ENCODE data around the gene NPTN.
"Not testable (repeated sequence)": the region's sequence is repeated elsewhere in the genome, so short reads cannot be mapped to it uniquely, and the experiment has no call there.

NPTN gene

DNA sequence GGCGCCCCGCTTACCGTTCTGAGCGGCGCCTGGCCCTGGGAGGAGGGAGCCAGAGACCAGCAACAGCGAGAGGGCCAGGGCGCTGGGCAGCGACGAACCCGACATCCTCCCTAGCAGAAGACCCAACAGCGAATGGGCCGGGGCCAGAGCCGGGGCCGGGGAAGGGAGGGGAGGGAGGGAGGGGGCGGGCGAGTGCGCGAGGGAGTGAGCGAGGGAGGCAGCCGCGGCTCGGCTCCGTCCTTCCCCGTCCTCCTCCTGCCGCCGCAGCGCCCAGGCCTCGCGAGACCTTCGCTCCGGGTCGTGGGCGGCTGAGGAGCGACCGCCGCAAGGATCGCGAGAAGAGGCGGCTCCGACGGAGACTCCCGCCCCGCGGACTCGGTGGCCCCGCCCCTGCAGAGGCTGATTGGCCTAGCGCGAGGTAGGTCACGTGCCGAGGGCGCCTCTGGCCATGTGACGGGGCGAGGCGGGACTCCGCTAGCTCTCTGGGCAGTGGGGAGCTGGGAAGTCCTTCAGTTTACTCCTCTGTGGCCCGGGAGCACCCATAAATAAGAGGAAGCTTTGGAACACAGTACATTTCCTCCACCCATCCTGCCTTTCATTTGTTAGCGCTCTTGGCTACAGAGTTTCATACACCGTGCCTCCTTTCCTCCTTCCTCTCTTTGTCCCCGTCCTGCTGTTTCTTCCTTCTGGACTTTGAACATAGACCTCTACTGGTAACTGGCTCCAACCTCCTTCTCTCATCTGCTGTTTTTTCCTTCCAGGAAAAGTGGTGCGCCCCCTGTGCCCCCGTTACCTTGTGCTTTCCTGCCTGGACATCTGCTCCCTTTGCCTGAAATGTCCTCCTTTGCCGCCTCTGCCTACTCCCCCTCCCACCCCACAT lies at the start of gene NPTN:
Gene NPTN (minus strand): TSS at position 279 of the 880 bp plus-strand sequence. CDS start 174 bp downstream, at position 105.
- no peak for FAIRE-seq

DNA sequence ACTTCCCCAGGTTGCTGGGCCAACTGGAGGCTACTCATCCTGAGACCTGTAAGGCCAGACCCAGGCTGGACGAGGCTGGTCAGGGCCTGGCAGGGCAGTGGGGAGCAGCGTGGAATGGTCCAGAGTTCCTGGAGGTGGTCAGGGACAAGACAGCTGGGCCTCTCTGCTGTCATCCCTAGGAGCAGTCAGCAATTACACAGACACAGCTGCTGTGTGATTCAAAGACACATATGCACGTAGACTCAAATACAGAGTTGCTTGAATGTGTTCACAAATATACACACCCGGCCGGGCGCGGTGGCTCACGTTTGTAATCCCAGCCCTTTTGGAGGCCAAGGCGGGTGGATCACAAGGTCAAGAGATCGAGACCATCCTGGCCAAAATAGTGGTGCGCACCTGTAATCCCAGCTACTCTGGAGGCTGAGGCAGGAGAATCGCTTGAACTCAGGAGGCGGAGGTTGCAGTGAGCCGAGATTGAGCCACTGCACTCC lies 49.5 kb upstream of the NPTN start:
- FAIRE-seq = no peak

DNA sequence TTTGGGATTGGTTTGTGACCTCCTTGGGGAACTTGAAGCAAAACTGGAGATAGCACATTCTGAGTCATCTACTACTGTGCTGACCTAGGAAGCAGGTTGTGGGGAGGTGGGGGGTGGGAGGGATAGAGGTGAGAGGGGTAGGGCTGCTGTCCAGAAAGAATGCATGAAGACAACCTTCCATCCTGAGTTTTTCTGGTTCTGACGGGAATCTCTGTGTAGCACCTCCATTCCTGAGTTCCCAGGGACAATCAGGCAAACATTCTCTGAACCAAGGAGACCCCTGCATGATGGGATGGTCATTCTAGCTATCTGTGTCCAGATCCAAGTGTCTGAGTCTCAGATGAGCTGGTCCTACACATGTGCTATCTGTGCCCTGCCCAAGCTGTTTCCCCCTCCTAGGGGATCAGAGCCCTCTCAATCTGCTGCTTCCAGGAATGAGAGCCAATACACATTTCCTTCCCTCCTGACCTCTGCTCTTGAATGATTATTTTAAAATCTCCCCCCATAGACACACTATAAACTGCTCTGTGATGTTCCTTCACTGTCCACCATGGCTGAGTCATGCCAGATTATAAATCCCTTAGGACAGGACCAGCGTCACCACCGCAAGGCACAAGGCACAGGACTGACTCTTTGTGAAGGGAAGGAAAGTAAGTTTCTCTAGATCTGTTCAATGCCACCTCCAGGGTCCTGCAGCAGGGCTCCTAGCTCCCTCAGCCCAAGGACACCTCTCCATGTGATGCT lies 48.8 kb upstream of the NPTN start:
- FAIRE-seq = no peak

DNA sequence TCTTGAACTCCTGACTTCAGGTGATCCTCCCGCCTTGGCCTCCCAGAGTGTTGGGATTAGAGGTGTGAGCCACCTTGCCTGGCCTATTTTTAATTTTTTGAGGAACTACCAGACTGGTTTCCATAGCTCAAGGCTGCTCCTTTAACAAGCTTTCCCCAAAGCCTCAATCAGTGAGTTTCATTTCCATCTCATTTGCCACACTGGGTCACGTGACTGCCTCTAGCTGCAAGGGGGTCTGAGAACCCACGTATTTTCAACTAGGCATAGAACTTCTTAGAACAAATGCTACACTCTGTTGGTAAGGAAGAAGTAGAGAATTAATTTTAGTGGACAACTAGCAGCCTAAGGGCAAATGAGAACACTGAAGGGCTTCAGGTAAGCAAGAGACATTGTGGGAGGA lies 47.9 kb upstream of the NPTN start:
- FAIRE-seq = no peak

DNA sequence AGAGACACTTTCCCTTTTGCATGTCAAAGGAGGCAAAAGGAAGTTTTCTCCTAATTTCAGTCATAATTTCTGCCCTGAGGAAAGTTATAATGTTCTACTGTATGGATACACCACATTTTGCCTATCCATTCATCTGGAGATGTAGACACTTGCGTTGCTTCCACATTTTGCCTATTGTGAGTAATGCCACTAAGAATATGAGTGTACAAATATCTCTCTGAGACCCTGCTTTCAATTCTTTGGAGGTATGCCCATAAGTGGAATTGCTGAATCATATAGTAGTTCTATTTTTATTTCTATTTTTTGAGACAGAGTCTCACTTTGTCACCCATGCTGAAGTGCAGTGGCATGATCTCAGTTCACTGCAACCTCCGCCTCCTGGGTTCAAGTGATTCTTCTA lies 47.4 kb upstream of the NPTN start:
- no peak for FAIRE-seq

DNA sequence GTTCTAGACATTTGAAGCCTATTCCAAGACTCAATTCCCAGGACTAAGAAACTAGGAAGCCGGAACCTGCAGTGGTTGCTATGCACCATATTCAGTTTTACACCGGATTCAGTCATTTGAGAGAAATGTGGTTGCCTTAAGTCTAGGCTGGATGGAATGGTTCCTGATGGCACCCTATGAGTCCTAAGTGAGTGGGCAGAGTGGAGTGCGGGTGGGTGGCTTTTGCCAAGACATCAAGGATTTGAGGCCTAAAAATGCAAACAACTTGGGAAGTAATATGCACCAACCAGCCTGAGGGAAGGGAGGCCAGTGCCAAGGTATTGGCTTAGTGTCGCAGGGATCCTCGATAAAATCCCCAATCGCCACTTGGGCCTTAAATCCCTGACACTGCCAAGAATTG lies 46.8 kb upstream of the NPTN start:
- no peak for FAIRE-seq

DNA sequence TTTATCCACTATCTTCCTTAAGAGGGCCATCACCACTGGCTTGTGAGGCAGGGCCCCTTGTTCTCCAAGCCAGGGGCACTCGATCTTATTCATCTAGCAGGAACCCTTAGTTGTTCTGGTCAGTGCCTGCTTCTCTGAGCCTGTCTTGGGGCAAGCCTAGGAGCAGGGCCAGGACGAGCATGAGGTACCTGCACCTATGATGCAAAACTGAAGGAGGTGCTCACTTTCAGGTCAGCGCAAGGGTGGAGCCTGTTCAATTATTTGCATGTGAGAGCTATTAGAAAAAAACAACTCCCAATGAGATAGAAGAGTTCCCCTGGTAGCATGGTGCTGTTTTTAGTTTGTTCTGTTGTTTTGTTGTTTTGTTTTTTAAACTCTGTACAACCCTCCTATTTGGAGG lies 46.0 kb upstream of the NPTN start:
- no peak for FAIRE-seq

DNA sequence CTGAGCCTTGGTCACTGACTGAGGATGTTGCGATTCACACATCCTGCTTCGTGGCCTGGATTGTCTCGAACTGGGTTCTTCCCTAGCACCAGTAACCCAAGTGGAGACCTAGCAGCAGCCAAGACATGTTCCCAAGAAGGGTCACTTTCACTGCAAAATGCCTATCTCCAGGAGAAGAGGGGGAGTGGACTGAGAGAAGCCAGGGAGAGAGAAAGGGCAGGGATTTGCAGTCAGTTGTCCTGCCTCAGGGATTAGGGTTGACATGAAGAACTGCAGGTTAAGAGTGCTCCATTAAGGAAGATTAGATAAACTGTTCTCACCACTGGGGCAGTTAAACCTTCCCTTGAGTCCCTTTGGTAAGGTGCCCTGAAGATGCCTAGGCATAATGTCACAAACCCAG lies 45.3 kb upstream of the NPTN start:
- no peak for FAIRE-seq

DNA sequence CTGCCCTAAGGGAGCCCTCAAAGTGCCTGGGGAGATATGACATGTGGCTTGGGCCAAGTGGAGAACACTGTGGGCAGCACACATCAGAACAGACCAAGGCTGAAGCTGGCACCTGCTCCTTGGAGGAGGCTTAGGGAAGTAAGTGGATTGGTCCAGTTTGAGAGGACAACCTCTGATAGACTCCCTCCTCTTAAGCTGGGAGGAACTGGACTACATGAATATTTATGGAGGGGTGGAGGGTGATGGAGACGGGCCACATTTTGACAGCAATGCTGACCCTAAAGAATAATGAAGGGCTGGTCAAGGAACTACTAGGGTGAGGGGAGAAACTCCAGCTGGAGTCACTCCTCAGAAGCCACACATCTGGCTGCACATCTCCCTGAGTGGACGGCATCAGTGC lies 44.5 kb upstream of the NPTN start:
- no peak for FAIRE-seq

DNA sequence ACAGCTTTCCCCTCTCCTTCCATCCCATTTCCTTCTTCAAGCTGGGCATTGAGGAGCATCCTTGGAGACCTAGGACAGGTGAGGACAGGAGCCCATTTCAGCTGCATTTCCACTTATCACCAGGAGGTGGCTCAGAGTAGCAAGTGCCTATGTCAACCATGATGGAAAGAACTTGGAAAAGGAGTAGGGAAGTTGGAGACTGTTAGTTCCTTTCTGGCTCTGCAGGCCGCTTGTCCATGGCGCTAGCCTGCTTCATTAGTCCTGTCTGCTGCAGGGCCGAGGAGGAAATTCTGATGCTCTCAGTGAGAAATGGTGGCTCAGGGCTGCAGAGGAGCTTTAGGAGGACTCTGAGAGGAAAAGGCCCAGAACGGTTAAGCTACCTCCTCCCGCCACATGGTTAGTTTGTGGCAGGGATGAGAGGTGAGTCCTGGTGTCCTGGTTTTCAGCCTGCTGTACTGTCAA lies 44.0 kb upstream of the NPTN start:
- no peak for FAIRE-seq

DNA sequence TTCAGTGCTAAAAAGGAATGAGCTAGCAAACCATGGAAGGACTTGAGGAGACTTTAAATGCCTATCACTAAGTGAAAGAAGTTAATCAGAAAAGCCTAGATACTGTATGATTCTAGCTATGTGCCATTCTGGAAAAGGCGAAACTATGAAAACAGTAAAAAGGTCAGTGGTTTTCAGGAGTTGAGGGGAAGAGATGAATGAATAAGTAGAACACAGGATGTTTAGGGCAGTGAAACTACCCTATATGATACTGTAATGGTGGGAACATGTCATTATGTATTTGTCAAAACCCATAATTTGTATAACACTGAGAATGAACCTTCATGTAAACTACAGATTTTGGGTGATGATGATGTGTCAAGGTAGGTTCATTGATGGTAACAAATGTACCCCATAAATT lies 41.4 kb upstream of the NPTN start:
- no peak for FAIRE-seq

DNA sequence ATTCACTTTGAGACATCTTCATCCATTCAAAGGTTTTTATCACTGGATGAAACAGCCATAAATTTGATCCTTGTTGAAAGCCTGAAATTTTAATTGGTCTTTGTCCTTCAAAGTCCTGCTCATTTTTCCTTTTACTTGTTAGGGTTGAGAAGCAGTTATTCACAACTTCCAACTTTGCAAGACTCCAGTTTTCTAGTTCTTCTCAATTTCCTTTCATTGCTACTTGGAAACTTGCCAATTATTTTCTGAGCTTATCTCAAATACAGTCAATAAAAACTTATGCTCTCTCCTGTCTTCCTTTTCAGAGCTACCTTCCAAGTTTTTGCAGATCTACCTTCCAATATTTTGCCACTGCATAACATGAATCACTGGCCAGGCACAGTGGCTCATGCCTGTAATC lies 27.3 kb upstream of the NPTN start:
- FAIRE-seq = no peak

DNA sequence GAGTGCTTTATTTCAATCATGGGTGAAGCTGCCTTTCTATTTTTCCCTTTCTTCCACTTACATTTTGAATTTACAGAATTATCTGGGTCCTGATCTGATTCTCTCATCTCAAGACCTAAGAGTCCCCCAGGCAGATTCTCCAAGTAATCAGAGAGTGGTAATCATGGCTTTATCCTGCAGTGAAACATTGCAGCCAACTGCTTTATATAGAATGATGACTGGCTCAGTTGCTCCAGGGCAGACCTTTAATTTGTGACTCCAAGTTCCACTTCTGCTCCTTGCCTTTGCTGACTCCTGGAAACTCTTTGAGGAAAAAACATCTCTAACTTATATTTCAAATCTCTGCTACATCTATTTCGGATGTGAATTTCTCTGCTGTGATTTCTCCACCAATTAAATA lies 25.5 kb upstream of the NPTN start:
- no peak for FAIRE-seq

DNA sequence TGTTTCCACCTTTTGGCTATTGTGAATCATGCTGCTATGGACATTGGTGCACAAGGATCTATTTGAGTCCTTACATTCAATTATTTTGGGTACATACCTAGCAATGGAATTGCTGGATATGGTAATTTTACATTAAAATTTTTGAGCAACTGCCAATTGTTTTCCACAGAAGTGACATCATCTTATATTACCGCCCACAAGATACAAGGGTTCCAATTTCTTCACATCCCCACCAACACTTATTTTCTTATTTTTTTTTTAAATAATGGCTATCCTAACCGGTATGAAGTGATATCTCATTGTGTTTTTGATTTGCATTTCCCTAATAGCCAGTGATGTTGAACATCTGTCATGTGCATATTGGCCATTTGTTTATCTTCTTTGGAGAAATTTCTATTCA lies 22.5 kb upstream of the NPTN start:
- no peak for FAIRE-seq

DNA sequence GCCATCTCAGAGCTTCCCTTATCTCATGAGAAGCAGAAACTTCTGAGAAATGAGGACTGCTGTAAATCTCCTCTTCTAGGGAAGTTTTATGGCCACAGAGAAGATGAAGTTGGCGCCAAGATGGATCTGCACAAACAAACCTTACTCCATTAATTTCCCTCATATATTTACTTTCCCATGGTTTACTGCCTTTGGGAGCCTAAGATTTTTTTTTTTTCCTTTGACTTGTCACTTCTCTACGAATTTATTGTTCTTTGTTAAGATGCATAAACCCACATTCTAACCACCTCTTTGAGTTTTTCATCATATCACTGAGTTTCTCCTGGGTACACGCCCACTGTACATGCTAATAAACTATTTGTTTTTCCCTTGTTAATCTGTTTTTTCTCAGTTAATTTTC lies 21.5 kb upstream of the NPTN start:
- FAIRE-seq = no peak

DNA sequence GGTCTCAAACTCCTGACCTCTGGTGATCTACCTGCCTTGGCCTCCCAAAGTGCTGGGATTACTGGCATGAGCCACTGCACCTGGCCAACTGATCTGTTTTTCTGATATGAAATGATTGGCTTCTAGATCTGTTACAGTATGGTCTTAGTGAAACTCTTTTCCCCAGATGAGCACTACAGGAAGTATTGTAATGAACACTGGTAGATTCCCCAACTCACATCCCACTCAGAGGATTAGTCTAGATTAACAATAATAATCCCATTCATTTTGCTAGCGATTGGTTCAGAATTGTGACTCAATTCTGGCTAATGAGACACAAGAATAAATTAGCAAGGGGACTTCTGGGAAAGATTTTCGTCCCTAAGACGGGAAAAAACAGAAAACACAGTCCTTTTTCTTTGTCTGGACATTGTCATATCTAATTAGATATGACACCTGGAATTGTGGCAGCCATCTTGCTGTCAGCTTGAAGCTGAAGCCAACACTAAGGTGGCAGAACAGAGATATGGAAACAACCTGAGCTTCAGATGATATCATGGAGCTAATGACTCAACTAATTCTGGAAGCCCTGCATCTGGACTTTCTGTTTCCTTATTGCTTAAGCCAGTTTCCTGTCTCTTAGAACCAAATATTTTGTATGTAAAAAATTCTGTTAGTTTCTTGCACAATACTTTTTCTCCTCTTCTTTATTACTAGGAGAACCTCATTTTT lies 17.4 kb upstream of the NPTN start:
- no peak for FAIRE-seq

DNA sequence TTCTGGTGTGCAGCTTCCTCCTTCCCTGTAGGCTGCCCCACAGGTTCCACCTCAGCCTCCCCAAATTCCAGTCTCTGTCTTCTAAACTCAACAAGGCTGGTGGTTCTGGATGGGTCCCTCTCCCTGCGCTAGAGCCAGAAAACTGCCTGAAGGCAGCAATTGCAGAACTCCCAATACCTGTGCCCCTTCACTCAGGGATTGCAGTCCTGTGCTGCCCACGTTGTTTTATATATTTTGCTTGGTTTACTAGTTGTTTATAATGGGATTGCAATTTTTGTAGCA lies 14.8 kb upstream of the NPTN start:
- FAIRE-seq = no peak

DNA sequence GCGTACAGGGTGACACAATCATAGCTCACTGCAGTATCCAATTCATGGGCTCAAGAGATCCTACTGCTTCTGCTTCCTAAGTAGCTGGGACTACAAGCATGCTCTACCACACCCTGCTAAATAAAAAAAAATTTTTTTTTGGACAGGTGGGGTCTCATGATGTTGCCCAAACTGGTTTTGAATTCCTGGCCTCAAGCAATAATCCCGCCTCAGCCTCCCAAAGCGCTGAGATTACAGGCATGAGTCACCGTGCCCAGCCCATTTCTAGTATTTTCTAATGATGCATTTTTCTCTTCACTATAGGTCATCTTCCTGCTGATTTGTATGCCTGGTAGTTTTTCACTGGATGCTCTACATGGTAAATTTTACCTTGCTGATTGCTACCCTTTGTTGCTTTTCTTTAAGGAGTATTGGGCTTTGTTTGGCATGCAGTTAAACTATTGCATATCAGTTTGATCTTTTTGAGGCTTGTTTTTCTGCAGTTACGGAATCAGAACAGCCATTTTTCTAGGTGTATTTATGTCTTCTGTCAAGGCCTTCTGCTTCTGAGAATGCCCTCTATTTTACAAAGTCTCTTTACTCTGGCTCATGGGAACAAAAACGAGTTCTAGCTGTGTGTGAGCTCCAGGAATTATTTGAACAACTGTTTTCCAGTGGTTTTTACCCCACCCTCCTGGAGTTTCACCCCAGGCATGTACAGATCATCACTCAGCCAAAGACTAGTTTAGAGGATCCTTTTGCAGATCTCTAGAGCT lies 14.2 kb upstream of the NPTN start:
- no peak for FAIRE-seq

DNA sequence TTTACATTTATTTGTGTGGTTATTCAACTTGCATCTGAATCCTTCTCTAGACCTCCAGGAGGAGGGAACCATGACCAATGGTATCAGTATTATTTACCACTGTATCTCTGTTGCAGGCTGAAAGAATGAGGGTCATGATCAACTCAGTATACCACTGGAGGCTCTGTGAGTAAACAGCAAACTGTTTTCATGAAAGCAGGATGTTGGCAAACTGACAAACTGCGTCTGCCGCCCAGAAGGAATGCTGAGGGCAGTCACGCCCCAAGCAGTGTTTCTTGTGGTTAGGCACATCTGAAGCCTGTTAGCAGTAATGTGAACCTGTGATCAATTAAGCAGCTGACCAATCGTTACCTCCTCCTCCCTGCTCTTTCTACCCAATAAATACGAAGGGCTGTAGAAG lies 6.3 kb upstream of the NPTN start:
- FAIRE-seq = not testable (repeated sequence)

DNA sequence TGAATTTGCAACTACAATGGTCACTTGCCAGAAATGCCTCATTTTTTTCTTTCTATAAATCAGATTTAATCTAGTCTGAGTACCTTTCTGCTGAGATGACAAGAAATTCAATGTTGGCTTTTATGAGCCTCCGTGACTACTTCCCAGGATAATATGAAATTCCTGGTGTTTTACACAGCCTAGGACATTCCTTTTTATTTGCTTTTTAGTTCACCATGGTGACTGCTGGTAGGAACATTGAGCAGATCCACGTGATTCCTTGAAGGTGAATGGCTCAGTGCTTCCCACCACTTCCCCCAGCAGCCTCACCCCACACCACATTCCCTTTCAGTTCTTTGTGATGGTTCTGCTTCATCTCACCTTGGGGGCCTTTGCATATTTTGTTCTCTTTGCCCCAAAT lies 4.3 kb upstream of the NPTN start:
- no peak for FAIRE-seq

DNA sequence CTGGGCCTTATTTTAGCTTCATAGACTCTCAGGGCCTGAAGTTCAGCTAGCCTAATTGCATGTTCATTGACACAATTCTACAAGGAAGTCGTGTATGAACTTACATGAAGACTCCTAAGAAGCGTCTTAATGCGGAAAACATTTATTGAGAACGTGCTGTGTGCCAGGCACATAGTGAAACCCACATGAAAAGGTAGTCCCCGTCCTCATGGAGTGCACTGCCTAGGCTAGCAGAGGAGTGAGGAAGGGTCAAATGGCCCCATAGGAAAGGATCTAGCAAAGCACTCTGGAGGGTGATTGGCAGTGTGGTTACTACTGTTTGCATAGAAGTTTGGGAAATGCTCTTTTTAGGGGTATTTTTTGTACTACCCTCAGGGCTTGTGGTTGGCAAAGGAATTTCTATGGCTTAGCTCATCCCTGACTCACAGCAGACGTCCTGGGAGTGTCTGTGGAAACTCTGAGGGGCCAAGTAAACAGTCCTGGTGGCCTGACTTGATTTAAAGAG lies 854 bp upstream of the NPTN start:
- FAIRE-seq = no peak

DNA sequence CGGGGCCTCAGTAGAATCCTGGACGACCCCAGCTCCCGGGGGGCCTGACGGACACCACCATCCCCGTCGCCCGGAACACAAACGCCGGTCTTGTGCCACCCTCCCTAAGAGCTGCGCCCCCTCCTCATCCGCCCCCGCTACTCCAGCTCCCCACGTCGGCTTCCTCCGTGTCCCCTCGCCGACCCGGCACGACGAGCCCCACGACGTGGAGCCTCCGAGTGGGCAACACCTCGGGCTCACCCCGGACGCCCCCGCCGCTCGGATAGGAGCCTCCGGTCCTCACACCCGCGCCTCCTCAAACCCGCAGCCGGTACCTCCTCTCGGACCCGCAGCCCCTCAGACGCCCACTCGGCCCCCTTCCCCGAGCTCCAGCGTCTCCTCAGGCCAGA lies 525 bp downstream of the NPTN start:
- no peak for FAIRE-seq

Measured in colon (tissue), 2 donors.